Stimulated activated CD4-positive, alpha-beta T cell treated with anti-CD3 and anti-CD28 coated beads, Interleukin-4, amount 100 ng/mL, for 4 hours (primary cell): ENCODE results near the gene GEMIN5.
A peak's percentile ranks its signal among the peaks of the same experiment; 100 is the strongest.

Source experiments
- DNase-seq, 2 experiments: peaks; one replicate each; pipeline ENCODE4 v3.0.0-alpha.2; 2020

GEMIN5 gene

DNA sequence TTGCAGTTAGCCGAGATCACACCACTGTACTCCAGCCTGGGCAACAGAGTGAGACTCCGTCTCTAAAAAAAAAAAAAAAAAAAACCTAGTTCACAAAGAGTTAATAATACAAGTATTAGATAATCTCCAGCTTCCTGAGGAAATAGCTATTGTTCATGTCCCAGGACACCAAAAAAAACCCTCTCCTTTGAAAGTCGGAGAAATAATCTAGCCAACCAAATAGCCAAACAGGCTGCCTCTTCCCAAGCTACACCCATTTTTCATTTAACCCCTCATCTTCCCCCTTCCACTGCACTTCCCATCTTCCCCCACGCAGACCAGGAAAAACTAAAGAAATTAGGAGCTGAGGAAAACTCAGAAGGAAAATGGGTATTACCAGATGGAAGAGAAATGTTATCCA lies 56.0 kb downstream of the GEMIN5 start:
- no peak for DNase-seq

DNA sequence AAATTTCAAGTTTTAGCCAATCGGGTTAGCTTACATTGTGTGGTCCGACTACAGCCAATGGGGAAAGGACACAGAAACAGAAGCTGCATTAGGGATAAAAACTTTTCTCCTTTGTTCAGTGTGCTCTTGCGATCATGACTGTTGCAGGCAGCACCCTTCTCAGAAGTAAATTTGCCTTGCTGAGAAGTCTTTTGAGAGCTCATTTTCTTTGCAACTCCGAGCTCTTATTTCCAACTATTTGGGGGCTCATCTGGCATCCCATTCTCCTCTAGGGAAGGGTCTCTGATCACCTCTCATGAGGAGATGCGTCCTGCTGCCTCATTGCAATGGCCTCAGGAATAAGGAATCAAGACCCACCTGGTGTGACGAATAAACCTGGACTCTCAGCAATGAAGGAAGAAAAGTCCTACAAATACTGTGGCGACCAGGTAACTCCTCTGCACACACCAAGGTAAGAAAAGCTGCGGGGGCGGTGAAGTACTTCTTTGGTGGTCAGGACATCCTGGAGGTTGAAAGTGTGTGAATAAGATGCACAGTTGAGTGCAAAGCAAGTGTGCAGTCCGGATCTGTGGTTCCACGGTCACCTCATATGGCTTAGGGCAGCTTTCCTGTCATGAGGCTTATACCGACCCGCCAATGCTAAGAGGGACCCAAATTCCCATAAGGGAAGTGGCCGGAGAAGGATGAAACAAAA lies 59.2 kb downstream of the GEMIN5 start:
- no peak for DNase-seq

DNA sequence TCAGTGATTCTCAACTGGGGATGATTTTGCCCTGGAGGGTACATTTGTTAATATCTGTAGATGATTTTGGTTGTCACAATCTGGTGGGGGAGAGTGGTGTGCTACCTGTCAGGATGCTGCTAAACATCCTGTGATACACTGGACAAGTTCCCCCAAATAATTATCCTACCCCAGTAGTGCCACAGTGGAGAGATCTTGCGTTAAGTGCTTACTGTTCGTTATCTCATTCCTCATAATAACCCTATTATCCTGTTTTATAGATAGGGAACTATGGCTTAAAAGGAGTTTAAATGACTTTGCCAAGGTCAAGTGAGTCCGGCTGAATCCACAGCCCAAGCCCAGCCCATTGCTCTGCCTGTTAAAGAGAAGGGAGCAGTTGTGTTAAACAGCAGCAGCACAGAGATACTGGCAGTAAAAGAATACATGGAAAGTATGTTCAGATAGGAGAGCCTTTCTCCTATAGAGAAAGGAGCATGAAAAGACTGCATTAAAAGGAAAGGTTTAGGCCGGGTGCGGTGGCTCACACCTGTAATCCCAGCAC lies 64.2 kb downstream of the GEMIN5 start:
- no peak for DNase-seq

DNA sequence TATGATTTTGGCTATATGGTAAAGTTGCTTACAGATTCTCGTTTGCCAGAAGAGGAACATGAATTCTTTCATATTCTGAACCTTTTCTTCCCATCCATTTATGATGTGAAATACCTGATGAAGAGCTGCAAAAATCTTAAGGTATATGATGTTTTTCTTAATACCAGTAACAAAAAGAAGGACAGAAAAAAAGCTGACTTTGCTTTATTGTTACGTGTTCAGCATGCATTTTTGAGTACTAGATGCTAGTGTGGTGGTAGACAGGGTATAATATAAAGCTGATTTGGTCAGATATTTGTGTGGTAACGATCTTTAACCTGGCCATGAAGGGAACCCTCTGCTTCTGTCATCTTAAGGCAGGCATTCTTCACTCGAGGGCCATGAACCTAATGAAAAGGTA lies 66.3 kb downstream of the GEMIN5 start:
- no peak for DNase-seq

DNA sequence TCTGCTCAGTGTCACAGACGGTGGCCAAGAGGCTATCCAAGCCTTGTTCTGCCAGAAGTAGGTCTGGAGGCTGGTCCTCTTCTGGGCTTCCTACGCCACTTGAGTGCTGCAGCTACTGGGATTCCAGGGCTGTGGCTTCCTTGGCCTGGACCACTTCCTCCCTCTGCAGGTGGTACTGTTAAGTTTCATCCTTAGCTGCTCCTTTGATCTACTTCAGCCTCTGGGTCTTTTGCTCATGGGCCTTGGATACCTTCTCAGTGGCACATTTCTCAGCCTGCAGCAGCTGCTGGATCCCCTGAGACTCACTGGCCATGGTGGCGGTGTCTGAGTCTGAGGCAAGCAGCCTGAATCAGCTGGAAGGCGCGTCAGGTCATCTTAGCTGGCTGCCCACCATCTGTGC lies 69.3 kb downstream of the GEMIN5 start:
- no peak for DNase-seq

DNA sequence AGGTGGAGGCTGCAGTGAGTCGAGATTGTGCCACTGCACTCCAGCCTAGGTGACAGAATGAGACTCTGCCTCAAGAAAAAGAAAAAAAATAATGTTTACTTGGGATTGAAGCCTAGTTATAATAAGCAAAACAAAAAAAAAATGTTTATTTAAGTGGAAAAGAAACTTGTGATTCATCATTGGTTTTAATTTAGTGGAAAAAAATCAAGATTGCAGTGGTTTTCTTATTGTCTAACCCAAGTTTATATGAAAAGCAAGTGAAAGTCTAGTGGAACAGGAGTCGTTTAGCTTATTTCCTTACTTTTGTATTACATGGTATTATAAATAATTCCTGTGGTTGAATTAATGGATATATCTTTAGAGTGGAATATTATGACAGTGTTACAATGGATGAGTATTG lies 71.2 kb downstream of the GEMIN5 start:
- no peak for DNase-seq

DNA sequence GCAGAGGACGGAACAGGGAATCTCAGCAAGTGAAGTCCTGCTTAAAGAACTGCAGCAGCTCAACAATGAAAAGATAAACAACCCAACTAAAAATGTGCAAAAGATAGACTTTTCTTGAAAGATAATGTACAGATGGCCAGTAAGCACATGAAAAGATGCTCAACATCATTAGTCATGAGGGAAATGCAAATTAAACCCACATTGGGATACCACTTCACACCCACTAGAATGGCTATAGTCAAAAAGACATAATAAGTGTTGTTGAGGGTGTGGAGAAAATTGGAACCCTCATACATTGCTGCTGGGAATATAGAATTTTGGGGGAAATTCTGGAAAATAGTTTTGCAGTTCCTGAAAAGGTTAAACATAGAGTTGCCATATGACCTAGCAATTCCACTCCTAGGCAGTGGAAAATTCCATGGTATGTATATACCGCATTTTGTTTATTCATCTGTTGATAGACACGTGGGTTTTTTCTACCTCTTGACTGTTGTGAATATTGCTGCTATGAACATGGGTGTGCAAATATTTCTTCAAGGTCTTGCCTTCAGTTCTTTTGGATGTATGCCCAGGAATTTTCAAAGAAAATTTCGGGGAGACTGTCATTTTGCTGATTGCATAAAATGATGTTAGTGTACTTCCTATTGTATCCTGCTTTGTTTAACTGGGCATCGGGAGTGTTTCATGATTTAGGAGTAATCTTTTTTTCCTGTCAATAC lies 72.4 kb downstream of the GEMIN5 start:
- DNase-seq = no peak

DNA sequence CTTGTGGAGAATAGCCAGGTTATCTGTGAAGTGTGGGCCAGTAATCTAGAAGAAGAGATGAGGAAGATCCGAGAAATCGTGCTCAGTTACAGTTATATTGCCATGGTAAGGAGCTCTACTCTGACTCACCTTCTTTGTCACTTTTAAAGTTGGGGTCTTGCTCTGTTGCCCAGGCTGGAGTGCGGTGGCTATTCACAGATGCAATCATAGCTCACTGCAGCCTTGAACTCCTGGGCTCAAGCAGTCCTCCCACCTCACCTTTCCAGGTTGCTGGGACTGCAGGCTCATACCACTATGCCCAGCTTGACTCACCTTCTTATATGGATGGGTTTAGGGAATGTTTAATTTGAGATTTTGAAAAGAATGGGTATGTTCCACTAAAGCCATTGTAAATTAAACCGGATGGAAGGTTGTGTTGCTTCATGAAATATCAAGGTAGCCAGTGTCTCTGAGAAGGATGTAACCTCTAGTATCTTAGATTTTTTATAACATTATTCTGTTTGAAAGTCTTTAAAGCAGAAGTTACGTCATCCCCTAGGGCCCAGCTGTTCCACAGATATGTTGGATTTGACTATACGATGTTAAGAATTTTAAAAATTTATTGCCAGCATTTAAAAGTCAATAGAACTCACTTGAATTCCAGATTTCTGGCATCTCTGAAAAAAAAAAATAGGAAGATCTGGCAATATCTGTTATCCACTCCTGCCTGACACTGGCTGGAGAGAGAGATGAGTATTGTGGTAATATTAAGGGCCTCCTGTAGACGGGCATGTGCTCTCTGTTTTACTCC lies 74.5 kb downstream of the GEMIN5 start:
- no peak for DNase-seq

DNA sequence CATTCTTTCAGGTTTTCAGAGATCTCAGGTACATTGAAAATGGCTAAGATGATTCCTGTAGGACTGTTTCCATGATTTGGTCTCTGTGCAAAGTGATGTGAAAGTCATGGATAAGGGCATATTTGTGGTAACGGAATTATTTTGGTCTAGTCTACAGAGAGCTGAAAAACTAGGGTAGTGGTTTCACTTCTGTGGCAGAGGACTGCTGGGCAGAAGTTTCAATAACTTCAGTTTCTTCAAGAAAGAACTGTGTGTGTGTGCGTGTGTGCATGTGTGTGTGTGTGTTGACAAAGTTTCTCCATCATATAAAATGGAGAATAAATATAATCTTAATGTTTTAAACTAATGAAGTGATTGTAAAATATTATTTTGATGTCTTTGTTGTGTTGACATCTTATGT lies 75.2 kb downstream of the GEMIN5 start:
- no peak for DNase-seq

DNA sequence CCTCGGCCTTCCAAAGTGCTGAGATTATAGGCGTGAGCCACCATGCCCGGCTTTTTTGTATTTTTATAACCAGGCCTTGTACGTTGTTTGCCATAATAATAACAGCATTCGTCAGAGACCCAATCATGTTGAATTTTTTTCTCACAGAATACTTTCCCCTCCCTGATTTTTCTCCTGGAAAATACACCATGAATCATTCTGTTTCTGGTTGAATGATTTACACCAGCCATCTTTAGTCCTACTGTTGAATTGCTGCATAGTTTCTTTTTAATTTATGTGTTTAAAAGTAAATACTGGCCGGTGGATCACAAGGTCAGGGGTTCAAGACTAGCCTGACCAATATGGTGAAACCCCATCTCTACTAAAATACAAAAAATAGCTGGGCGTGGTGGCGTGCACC lies 76.1 kb downstream of the GEMIN5 start:
- no peak for DNase-seq

DNA sequence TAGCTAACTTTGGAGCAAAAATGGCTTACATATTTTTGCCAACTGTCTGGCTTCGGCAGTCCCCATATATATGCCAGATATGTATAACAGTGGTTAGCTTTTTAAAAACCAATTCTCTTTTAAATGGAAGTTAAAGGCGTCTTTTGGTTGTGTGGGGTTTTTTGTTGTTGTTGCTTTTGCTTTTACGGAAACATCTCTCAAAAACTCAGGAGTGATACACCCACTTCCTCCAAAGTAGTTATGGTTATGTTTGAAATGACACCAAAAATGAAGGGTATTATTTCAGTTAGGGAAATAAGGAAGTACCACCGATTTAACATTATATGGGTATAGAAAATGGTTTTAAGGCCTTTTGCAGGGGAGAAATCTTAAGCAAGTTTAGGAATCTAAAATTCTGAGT lies 77.2 kb downstream of the GEMIN5 start:
- DNase-seq = no peak

DNA sequence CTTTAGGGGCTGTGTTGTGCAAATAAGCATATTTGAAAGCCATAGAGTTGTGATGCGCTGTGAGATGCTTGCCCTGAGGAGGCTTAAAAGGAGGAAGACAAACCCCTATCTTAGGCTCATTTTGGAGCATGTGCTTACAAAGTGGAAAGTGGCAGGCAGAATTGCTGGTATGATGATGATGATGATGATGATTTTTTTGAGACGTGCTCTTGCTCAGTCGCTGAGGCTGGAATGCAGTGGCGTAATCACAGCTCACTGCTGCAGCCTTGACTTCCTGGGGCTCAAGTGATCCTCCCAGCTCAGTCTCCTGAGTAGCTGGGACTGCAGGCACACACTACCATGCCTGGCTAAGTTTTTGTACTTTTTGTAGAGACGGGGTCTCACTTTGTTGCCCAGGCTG lies 77.9 kb downstream of the GEMIN5 start:
- DNase-seq = no peak

DNA sequence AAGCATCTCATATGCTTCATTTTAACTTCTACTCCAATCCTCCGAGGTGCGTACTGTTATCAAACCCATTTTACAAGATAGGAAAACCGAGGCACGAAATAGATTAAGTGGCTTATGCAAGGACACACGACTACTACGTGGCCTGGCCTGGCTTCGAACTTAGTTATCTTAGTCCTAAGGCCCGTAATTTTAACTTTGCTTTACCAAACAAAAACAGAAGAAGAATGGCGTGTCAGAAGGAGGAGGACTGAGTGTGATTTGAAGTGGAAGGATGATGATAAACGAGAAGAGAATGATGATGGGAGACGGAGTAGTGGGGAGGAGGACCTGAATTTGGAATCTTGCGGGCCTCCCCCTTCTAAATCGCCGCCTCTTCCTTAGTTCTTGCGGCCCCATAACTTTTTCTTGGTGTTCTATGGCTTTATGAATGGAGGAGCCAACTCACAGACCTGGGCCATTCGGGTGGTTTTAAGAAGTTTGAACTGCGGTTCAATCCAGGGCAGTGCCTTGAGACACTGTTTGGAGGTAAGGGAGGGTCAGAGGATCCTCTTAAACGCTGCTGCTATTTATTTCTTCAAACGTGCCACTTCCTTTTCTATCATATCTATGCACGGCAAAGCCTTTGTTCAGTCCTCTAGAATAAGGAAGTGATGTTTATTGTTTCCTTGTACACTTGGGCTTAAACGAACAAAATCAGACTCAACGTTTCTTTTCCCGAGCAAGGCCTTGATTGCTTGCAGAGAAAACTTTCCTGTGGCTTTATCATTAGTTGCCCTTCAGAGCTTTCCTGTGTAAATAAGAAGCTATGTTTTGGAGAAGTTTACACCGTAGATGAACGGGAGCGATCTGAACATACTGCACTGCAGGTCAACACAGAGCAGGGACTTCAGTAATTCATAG lies 78.8 kb downstream of the GEMIN5 start:
- DNase-seq = no peak

DNA sequence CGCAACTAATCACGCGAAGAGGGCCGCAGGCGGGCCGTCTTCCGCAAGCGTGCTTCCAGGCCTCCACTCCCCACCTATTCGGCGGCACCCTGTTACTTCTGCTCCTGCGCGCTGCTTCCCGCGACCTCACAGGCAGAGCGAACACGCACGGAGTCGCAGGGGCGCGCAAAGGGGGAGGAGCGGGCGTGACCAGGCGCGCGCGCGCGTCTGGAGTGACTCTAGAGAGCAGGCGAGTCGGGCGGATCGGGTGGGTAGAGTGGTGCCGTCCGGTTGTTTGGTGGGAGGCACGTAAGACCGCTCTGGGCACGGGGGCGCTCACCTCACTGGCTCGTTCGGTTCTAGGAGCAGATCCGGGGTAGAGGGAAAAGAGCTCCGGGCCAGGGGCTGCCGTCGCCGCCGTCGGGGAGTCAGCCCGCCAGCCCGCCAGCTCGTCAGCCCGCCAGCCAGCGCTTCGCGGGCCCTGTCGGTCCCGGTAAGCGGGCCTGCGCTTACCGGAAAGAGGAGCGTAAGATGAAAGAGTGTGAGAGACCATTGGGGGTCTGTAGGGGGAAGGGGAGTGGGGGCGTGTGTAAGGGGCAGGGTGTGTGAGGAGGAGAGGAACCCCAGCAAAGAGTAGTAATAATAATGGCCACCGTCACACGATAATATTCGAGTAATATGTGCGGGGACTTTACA lies 79.6 kb downstream of the GEMIN5 start, which contains the start of gene CNOT8:
Gene CNOT8, plus strand, starts transcription at position 331 of the 675 bp plus-strand sequence. CDS start 4,652 bp downstream, outside the sequence.
- peak; percentile 97 to 98 for DNase-seq

DNA sequence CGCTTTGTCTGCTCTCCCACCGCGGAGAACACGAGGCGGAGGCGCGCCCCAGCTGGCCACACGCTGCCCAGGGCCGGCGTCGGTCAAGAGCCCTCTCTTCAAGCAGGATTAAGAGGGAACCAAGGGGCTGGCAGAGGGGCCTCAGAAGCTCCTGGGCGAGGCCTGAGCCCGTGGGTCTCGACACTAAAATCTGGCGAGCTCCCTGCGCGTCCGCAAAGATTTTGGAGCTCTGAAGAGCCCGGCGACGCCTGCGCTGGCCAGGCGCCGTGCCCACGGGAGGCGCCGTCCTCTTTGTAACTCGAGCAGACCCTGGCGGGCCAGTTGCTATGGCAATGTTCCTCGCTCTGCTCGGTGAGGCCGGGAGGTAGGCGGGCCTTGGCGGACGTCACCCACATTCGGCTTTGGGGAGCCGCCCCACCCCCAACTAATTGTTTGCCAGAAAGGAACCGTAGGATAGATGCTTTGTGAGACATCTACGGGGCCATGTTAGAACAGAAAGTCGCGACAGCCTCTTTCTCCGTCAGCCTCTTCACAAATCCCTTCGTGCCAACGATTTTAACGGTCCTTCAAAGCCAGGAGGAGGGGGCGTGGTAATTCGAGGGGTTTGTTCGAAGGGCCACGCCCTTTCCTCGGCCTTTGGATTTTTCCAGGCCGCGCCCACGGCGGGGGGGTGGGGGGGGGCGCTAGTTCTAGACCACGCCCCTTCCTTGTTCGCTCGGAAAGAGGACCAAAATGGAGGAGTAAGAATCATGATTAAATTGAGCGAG lies 80.3 kb downstream of the GEMIN5 start:
- peak; percentile 75 to 85 for DNase-seq

DNA sequence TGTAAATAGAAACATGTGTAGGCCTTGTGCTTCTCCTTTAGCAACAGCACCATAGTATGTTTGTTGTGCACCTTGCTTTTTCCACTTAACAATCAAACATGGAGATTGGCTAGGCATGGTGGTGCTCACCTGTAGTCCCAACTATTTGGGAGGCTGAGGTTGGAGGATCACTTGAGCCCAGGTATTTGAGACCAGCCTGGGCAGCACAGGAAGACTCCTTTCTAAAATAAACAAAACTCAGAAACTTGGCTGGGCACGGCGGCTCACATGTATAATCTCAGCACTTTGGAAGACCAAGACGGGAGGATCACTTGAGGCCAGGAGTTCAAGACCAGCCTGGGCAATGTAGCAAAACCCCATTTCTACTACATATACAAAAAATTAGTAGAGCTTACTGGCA lies 86.7 kb downstream of the GEMIN5 start:
- no peak for DNase-seq

DNA sequence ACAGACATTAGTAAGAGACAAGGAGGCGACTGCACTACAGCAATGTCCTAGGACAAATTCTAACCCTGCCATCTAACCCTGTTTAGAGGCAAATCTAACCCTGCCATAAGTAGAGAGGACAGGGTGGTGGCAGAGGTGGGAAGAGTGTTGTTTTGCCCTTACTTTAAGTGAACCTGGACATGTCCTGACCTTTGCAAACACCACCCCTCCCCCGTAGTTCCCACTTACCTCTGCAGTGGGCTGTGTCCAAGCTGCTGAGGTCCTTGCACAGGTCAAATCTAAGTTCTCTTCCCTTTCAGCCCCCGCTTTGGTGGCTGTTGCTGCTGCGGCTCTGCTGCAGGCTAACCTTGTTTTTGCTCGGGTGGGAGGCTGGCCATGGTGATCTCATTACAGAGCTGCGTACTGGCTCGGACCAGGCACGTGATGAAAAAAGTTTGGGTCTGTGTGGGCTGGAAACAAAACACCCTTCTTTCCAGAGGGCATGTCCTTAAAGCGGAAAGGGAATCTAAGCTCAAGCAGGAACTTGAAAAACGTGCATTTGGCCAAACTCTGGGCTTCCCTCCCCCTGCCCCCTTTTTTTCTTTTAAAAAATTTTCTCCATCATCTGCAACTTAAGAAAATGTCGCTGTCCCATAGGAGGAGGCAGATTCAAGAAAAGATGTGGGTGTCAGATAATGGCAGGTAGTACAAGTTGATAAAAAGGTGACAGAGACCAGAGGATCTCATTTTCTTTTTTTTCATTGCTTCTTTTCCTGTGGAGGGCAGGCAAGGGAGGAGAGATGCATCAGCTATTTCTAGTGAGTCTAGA lies 87.6 kb downstream of the GEMIN5 start, which contains the start of gene FAXDC2:
Gene FAXDC2, minus strand, starts transcription at position 349 of the 808 bp plus-strand sequence. CDS start 12,425 bp downstream, outside the sequence.
- DNase-seq = no peak

DNA sequence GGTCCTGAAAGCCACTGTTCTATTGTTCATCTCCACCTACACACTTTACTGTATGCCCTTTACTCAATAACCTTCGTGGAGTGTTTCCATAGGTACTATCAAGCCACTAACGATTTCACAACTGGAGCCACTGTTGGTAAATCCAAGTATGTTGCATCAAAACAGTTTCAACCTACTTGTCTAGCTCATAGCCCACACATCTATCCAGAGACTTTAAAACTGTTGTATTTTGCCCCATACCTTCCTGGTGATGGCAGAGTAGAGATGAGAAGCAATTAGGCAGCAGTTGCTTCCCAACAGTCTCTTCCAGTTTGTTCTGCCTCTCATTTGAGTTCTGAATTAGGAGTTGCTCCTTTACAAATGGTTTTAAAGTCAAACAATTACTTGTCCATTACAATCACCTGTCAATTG lies 88.2 kb downstream of the GEMIN5 start:
- DNase-seq = no peak

DNA sequence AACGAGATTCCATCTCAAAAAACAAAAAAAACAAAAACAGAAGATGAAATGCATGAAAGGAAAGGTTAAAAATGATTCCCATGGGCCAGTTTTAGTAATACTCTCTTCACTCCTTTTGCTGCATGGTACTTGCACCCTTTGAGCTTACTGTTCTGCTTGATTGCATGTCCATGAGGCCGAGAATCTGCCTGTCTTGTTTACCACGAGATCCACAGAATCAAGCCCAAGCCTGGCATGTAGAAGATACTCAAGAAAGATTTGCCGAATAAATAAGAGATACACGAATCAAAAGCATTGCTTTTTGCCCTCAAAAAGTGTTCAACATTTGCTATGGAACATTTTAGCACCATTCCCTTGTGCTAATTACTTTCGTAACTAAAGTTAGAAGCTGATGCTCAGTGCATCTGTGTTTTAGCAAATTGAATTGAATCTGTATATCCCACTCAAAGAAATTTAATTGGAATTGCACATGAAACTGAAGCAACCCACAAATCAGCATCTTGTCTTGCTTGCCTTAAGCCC lies 88.7 kb downstream of the GEMIN5 start:
- no peak for DNase-seq

DNA sequence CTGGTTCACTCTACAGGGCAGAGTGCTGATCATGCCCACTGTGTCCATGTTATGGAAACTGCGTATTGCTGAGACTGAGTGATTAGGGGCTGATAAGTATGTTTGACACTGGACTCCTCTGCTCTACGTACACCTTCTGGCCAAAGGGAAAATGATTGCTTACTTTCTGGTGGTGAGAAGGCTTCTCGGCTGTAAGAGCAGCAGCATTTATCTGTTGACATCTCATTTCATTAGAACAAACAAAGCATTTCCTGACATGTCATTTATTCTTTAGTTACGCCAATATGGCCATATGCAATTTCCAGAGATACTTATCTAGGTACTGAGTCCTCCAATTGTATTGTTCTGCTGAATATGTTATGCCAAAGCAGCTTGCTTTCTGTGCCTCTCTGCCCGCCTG lies 93.2 kb downstream of the GEMIN5 start:
- DNase-seq = no peak
